ENCODE results near the gene DLGAP1.

DLGAP1 gene

GRCh38 chr18:3885209-3885792, 569.8 kb downstream of the DLGAP1 start:
- DNase-seq, result no peak

- DNase-seq, result no peak
Observed at GRCh38 chr18:3879836-3880120, 575.3 kb downstream of the DLGAP1 start.

GRCh38 chr18:3879114-3879835, 575.8 kb downstream of the DLGAP1 start:
- no peak for DNase-seq

GRCh38 chr18:3878401-3878800, 576.7 kb downstream of the DLGAP1 start:
- no peak for DNase-seq

GRCh38 chr18:3877678-3878077, 577.4 kb downstream of the DLGAP1 start:
- no peak for DNase-seq

GRCh38 chr18:3875961-3876360, 579.1 kb downstream of the DLGAP1 start:
- DNase-seq, result no peak

GRCh38 chr18:3875376-3875775, 579.7 kb downstream of the DLGAP1 start:
- DNase-seq, result no peak

GRCh38 chr18:3874581-3874980, 580.5 kb downstream of the DLGAP1 start:
- DNase-seq, result no peak

- no peak for DNase-seq
Observed at GRCh38 chr18:3874125-3874524, 581.0 kb downstream of the DLGAP1 start.

- no peak for DNase-seq
Observed at GRCh38 chr18:3873698-3874097, 581.4 kb downstream of the DLGAP1 start.

- DNase-seq, result no peak
Observed at GRCh38 chr18:3873211-3873610, 581.9 kb downstream of the DLGAP1 start.

- DNase-seq, result no peak
Observed at GRCh38 chr18:3872641-3873040, 582.5 kb downstream of the DLGAP1 start.

- no peak for DNase-seq
Observed at GRCh38 chr18:3871687-3872086, 583.4 kb downstream of the DLGAP1 start.

GRCh38 chr18:3870914-3871313, 584.2 kb downstream of the DLGAP1 start:
- no peak for DNase-seq

GRCh38 chr18:3869848-3870247, 585.3 kb downstream of the DLGAP1 start:
- no peak for DNase-seq

GRCh38 chr18:3867864-3868311, 587.2 kb downstream of the DLGAP1 start:
- DNase-seq, result no peak

GRCh38 chr18:3867236-3867635, 587.9 kb downstream of the DLGAP1 start:
- DNase-seq, result no peak

- DNase-seq, result no peak
Observed at GRCh38 chr18:3864669-3865298, 590.3 kb downstream of the DLGAP1 start.

GRCh38 chr18:3863593-3863992, 591.5 kb downstream of the DLGAP1 start:
- DNase-seq, result no peak

GRCh38 chr18:3863006-3863405, 592.1 kb downstream of the DLGAP1 start:
- no peak for DNase-seq

- DNase-seq, result no peak
Observed at GRCh38 chr18:3861495-3861894, 593.6 kb downstream of the DLGAP1 start.

- no peak for DNase-seq
Observed at GRCh38 chr18:3857544-3857943, 597.6 kb downstream of the DLGAP1 start.

GRCh38 chr18:3855966-3856365, 599.1 kb downstream of the DLGAP1 start:
- no peak for DNase-seq

- no peak for DNase-seq
Observed at GRCh38 chr18:3852321-3852720, 602.8 kb downstream of the DLGAP1 start.

- DNase-seq, result no peak
Observed at GRCh38 chr18:3851159-3851558, 603.9 kb downstream of the DLGAP1 start.

Measured in GDM1 (cell line).